Upper lobe of left lung (tissue), 4 donors: ENCODE measurements around the gene SIK2.

Source experiments
- CTCF ChIP-seq, 6 experiments: fragments of 450-650 bp in 4 of 6; fragments of 200-600 bp in 2 of 6; sonication (generic) in 2 of 6; IDR thresholded peaks; one replicate each; pipeline ENCODE4 v1.5.1; 2016 to 2019; ENCODE audit warnings: antibody characterized with exemption in 6 of 6
- POLR2A ChIP-seq, 4 donors: fragments of 450-650 bp; IDR thresholded peaks; one replicate each; pipeline ENCODE4 v1.5.1; 2016 to 2017; ENCODE audit warnings: antibody characterized with exemption in 4 of 4, mild to moderate bottlenecking in 2 of 4

GRCh38 chr11:111637885-111638284 is 35.6 kb downstream of the SIK2 start:
- TF ChIP-seq CTCF (IDR thresholded peaks at IDR 0.05) (no peak), POLR2A (IDR thresholded peaks at IDR 0.05) (no peak)
